Measurements from ENCODE around the gene VTA1. TPM values are rescaled to one million over a fixed set of nuclear protein-coding genes. Genes with fewer than 3 reads are reported as not detected.

VTA1 gene
- total RNA-seq, 1 experiment from 2014 or later: 67.8 TPM

DNA sequence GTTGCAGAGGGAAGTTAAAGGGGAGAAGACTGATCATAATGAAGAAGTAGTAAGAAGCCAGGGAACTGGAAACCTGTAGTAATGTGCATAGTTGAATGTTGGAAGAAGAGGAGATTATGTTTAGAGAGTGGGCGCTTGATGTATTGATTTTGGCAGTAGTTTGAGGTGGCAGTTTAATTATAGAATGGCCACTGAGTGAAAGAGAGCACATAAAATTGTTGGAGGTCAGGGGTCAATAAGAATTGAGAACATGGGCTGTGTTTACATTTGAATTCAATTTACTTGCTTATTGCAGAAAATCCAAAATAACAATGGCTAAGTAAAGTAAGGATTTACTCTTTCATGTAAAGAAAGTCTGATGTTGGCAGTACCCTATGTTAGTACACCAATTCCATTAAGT lies 15.7 kb downstream of the VTA1 start:
- RAD21 ChIA-PET (ENCODE audit: low non-redundant PET in 1 of 2, low total read pairs in 2 of 2, uncharacterized antibody in 2 of 2, unreplicated experiment in 2 of 2): no interaction called here
- H4K20me1 ChIP-seq (ENCODE audit: insufficient read depth): peaks cover 12% of the 10 kb centered on the region; the same call in 1 of the 2 replicates
- no TSS peak for BruUV-seq (replicated peaks)
- TF ChIP-seq ELF1 (IDR thresholded peaks at IDR 0.05; ENCODE audit: borderline replicate concordance, low read depth): no peak
- TF ChIP-seq EZH2phosphoT487 (IDR thresholded peaks at IDR 0.05; ENCODE audit: borderline replicate concordance): no peak
- no peak for TF ChIP-seq TCF7L2 (IDR thresholded peaks at IDR 0.05; ENCODE audit: borderline replicate concordance, extremely low read depth, insufficient read depth, insufficient read length)
- TF ChIP-seq POLR2A (IDR thresholded peaks at IDR 0.05; ENCODE audit: borderline replicate concordance, extremely low read depth, insufficient read depth, insufficient read length): no peak
- no peak for TF ChIP-seq POLR2AphosphoS5 (IDR thresholded peaks at IDR 0.05; ENCODE audit: low read depth, low read length)
- TF ChIP-seq RAD21 (IDR thresholded peaks at IDR 0.05; ENCODE audit: low read depth): no peak
- TF ChIP-seq CEBPB (IDR thresholded peaks at IDR 0.05; ENCODE audit: low read depth): no peak
- TF ChIP-seq JUND (IDR thresholded peaks at IDR 0.05): no peak
- TF ChIP-seq, protein P1, sequence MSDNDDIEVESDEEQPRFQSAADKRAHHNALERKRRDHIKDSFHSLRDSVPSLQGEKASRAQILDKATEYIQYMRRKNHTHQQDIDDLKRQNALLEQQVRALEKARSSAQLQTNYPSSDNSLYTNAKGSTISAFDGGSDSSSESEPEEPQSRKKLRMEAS (IDR thresholded peaks at IDR 0.05): no peak
- no peak for TF ChIP-seq SRF (IDR thresholded peaks at IDR 0.05; ENCODE audit: low read depth)
- no peak for TF ChIP-seq SP1 (IDR thresholded peaks at IDR 0.05; ENCODE audit: low read depth)
- no peak overlapping the region for H3K4me2 ChIP-seq (ENCODE audit: low read length)
- CTCF ChIA-PET: no interaction called here
- ATAC-seq (no peak), DNase-seq (ENCODE audit: low read depth, low spot score) (no peak)
- no peak overlapping the region for H2AFZ ChIP-seq (ENCODE audit: low read depth, low read length, poor library complexity, severe bottlenecking)
- no peaks in the 10 kb centered on the region for H3K9me3 ChIP-seq (ENCODE audit: control insufficient read depth in 1 of 2, insufficient read depth in 1 of 2, low read depth in 1 of 2, low read length in 2 of 2)
- H3K79me2 ChIP-seq (ENCODE audit: insufficient read depth, low read length): peaks cover 98% of the 10 kb centered on the region
- H3K4me1 ChIP-seq (ENCODE audit: control insufficient read depth in 1 of 2, insufficient read depth in 2 of 2, low read length in 2 of 2): no peaks in the 10 kb centered on the region
- H3K9me2 ChIP-seq (ENCODE audit: insufficient read depth): no peaks in the 10 kb centered on the region
- intact Hi-C loops (cut with micrococcal nuclease): no loop called here
- H3K27ac ChIP-seq (ENCODE audit: low read depth, low read length): no peak overlapping the region
- peaks cover 0 to 2% of the 10 kb centered on the region in 2 experiments; a peak in 1 of 4 replicates for H3K36me3 ChIP-seq (ENCODE audit: control insufficient read depth in 1 of 2, insufficient read depth in 2 of 2, low read length in 2 of 2)
- no peaks in the 10 kb centered on the region for H3K27me3 ChIP-seq (ENCODE audit: insufficient read depth, low read length)
- H3K4me3 ChIP-seq (replicated peaks in 1 of 2; ENCODE audit: low read depth in 1 of 2, low read length in 2 of 2): no peak overlapping the region
- no peak overlapping the region for H3K9ac ChIP-seq (ENCODE audit: low read length)
- POLR2A ChIA-PET: no interaction called here

DNA sequence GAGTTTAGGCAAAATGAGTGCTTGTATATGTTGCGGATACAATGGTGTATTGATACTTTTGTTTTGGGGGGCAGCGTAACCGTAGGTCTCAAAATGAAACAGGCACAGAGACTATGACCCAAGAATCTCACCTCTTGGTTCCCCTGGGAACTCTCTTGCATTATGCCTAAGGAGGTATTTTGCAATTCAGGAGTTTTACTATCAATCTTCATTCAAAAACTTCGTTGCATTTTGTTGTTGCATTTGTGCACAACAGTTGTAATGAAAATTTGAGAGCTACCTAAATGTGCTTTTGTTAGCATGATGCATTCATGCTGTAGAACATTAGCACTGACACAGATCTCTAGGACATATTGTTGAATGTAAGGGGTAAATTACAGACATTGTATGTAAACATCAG lies 18.2 kb downstream of the VTA1 start:
- Histone ChIP-seq H3K4me2 (ENCODE audit: low read length) (no peak overlapping the region), H3K27me3 (ENCODE audit: insufficient read depth, low read length) (no peaks in the 10 kb centered on the region), H3K79me2 (ENCODE audit: insufficient read depth, low read length) (peaks cover 82% of the 10 kb centered on the region), H3K4me3 (replicated peaks in 1 of 2; ENCODE audit: low read depth in 1 of 2, low read length in 2 of 2) (no peak overlapping the region), H2AFZ (ENCODE audit: low read depth, low read length, poor library complexity, severe bottlenecking) (no peak overlapping the region), H3K4me1 (ENCODE audit: control insufficient read depth in 1 of 2, insufficient read depth in 2 of 2, low read length in 2 of 2) (no peaks in the 10 kb centered on the region), H3K27ac (ENCODE audit: low read depth, low read length) (no peak overlapping the region), H3K36me3 (ENCODE audit: control insufficient read depth in 1 of 2, insufficient read depth in 2 of 2, low read length in 2 of 2) (peaks cover 0 to 15% of the 10 kb centered on the region in 2 experiments; a peak in 3 of 4 replicates), H4K20me1 (ENCODE audit: insufficient read depth) (peaks cover 7% of the 10 kb centered on the region; the same call in 1 of the 2 replicates), H3K9ac (ENCODE audit: low read length) (no peak overlapping the region), H3K9me3 (ENCODE audit: control insufficient read depth in 1 of 2, insufficient read depth in 1 of 2, low read depth in 1 of 2, low read length in 2 of 2) (no peaks in the 10 kb centered on the region), H3K9me2 (ENCODE audit: insufficient read depth) (no peaks in the 10 kb centered on the region)
- intact Hi-C loops (cut with micrococcal nuclease): no loop called here
- POLR2A ChIA-PET: no interaction called here
- no TSS peak for BruUV-seq (replicated peaks)
- RAD21 ChIA-PET (ENCODE audit: low non-redundant PET in 1 of 2, low total read pairs in 2 of 2, uncharacterized antibody in 2 of 2, unreplicated experiment in 2 of 2): no interaction called here
- CTCF ChIA-PET: interaction anchor here (1.3 to 2.0 kb wide), 2 partner anchors 9 to 43 kb away, joined by 3 to 10 read pairs; no protein-coding TSS in a partner anchor
- DNase-seq (ENCODE audit: low read depth, low spot score) (no peak), ATAC-seq (no peak)
- TF ChIP-seq TCF7L2 (IDR thresholded peaks at IDR 0.05; ENCODE audit: borderline replicate concordance, extremely low read depth, insufficient read depth, insufficient read length) (no peak), FOSL1 (IDR thresholded peaks at IDR 0.05; ENCODE audit: low read depth) (no peak), ZNF274 (IDR thresholded peaks at IDR 0.05; ENCODE audit: low read depth, low read length) (no peak), SIN3A (IDR thresholded peaks at IDR 0.05; ENCODE audit: low read depth) (no peak), CEBPB (IDR thresholded peaks at IDR 0.05; ENCODE audit: low read depth) (no peak), ZFX (IDR thresholded peaks at IDR 0.05) (no peak), YY1 (IDR thresholded peaks at IDR 0.05; ENCODE audit: extremely low read depth, insufficient replicate concordance, low read depth, low read length) (no peak)
- TF ChIP-seq, protein P1 (IDR thresholded peaks at IDR 0.05): no peak
- TF ChIP-seq, protein P2, sequence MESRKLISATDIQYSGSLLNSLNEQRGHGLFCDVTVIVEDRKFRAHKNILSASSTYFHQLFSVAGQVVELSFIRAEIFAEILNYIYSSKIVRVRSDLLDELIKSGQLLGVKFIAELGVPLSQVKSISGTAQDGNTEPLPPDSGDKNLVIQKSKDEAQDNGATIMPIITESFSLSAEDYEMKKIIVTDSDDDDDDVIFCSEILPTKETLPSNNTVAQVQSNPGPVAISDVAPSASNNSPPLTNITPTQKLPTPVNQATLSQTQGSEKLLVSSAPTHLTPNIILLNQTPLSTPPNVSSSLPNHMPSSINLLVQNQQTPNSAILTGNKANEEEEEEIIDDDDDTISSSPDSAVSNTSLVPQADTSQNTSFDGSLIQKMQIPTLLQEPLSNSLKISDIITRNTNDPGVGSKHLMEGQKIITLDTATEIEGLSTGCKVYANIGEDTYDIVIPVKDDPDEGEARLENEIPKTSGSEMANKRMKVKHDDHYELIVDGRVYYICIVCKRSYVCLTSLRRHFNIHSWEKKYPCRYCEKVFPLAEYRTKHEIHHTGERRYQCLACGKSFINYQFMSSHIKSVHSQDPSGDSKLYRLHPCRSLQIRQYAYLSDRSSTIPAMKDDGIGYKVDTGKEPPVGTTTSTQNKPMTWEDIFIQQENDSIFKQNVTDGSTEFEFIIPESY (IDR thresholded peaks at IDR 0.05; ENCODE audit: extremely low read depth, insufficient replicate concordance, low read length): no peak
- TF ChIP-seq, protein P3, sequence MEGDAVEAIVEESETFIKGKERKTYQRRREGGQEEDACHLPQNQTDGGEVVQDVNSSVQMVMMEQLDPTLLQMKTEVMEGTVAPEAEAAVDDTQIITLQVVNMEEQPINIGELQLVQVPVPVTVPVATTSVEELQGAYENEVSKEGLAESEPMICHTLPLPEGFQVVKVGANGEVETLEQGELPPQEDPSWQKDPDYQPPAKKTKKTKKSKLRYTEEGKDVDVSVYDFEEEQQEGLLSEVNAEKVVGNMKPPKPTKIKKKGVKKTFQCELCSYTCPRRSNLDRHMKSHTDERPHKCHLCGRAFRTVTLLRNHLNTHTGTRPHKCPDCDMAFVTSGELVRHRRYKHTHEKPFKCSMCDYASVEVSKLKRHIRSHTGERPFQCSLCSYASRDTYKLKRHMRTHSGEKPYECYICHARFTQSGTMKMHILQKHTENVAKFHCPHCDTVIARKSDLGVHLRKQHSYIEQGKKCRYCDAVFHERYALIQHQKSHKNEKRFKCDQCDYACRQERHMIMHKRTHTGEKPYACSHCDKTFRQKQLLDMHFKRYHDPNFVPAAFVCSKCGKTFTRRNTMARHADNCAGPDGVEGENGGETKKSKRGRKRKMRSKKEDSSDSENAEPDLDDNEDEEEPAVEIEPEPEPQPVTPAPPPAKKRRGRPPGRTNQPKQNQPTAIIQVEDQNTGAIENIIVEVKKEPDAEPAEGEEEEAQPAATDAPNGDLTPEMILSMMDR (IDR thresholded peaks at IDR 0.05 in 2 of 3, conservative IDR thresholded peaks at IDR 0.05 in 1 of 3; ENCODE audit: borderline replicate concordance in 1 of 3, insufficient read depth in 1 of 3, low read depth in 2 of 3, low read length in 2 of 3): no peak

Measured in HCT116 (cell line).